HG02610 (cell line): ENCODE measurements around the gene B3GNT3.
A peak's percentile ranks its signal among the peaks of the same experiment; 100 is the strongest.

Experiments
- ATAC-seq: cut with Tn5 transposase; IDR thresholded peaks from one replicate; pipeline ENCODE4 v1.9.1; 2021; ENCODE audit warnings: mild to moderate bottlenecking, moderate library complexity; ENCODE audit not compliant: unreplicated experiment

B3GNT3 gene

DNA sequence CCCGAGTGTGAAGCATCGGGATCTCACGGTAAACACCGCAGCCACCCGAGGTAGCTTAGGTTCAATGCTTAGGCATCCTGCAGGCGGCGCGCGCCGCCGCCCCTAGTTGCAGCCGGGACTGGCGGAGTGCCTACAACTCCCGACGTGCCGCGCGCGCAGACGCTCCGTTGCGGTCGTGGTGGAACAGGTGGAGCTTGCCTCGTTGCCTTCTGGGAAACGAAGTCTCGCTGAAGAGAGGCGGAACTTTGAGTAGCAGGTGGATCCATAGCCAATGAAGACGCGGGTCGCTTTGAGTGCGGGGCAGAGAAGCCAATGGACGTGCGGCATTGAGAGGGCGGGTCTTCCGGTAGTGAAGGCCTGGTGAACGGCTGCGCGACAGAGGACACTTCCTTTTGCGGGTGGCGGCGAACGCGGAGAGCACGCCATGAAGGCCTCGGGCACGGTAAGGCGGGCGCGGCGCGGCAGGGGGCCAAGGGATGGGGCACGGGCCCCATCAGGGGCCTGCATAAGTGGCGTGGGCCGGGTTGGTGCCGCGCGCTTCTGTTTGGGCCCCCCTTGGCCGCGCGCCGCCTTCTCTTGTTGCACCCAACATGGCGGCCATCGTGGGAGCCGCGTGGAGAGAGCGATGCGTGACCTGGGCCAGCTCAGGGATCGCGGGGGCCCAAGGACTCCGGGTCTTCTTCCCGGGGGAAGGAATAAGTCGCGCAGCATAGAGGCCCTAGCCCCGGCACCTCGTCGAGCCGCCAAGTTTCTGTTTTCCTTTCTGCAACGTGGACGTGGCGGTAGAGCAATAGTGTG lies 64.8 kb downstream of the B3GNT3 start, which contains the start of gene RPL18A:
Gene RPL18A, plus strand, starts transcription at position 378 of the 798 bp plus-strand sequence. Its CDS starts 47 bp downstream, at position 425.
- ATAC-seq: peak; percentile 88

DNA sequence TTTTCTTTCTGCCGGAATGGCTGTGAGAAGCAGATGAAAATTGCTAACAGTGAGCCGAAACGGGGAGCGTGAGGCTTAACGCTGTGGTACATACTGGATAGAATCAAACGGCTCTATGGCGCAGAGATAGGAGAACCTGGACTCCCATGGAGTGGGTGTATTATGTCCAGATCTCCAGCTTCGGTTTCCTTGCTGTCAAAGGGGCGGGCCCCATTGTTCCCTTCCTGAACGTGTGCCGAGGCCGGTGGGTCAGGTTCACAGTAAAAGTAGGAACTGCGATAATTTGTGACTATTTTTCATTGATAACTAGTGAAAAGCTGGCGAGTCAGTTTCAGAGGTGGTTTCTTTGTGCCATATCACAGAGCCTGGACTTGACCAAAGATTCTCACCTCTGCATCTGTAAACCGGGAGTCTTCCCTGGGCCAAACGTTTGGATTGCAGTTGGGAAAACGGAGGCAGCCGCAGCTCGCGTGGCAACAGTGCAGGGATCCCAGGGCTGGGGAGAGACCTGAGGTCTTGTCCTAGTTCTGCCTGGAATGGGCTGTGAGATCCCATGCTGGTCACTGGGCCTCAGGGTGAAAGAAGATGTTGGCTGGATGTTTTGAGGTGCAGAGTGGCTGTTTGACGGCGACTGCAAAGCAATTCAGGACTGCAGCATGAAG lies 65.5 kb downstream of the B3GNT3 start:
- no peak for ATAC-seq

DNA sequence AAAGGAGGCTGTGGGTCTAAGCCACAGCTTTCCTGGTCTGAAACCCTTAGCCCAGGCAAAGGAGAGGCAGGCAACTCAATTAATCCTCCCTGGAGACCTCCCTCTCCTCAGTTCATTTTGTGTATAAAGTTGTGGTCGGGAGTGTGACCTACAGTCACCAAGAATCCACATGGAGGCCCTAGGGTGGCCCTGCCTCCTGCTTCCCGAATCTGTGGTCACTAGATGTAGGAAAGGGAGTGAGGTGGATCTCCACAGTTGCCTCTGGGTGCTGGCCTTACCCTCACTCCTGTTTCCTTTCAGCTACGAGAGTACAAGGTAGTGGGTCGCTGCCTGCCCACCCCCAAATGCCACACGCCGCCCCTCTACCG lies 66.0 kb downstream of the B3GNT3 start:
- no peak for ATAC-seq

DNA sequence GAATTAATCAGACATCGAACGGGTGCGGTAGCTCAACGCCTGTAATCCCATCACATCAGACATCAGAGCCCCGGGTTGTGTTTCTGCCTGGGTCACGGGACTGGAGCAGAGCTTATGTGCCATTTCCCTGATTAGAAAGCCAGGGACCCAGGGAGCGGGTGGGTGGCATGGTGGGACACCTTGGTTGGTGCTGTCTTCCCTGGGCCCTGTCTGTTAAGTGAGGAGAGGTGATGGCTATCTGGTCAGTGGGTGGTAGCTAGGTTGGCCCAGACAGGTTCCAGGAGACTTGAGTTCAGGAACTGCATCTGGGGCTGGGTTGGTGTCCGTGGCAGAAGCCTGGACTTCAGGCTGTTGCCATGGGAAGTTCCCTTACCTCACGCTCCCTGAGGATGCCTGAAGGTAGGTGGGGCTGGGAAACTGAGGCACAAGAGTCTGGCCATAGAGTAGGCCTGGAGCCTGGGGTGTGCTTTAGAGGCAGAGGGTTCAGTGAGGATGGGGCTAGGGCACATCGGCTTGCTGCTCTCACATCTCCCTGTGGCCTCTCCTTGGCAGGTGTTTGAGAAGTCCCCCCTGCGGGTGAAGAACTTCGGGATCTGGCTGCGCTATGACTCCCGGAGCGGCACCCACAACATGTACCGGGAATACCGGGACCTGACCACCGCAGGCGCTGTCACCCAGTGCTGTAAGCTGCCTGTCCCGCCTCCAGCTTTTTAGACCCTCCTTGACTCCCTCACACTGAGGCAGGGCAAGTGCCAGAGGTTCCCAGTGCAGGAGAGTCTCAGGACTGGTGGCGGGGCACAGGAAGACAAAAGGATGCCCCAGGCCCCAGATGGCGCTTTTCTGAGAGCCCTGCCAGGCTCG lies 66.8 kb downstream of the B3GNT3 start:
- no peak for ATAC-seq

GRCh38 chr19:17862711-17863519 lies 68.0 kb downstream of the B3GNT3 start:
- no peak for ATAC-seq
